IPS-18c (cell line): ENCODE measurements around the gene WARS2.
"Not testable (repeated sequence)": the region's sequence is repeated elsewhere in the genome, so short reads cannot be mapped to it uniquely, and the experiment has no call there.

Source experiments
- H3K4me3 ChIP-seq: 2 replicates; pipeline ENCODE4 v1.7.0; 2013; ENCODE audit warnings: low read depth, mild to moderate bottlenecking, low read length, moderate library complexity; ENCODE audit not compliant: insufficient read depth
- H3K9me3 ChIP-seq: one replicate; pipeline ENCODE4 v1.6.1; 2013; ENCODE audit warnings: mild to moderate bottlenecking, low read length, moderate library complexity; ENCODE audit not compliant: control insufficient read depth, insufficient read depth

Gene WARS2

GRCh38 chr1:119146466-119146865 is 6.0 kb upstream of the WARS2 start:
- Histone ChIP-seq H3K9me3 (no peaks in the 10 kb centered on the region), H3K4me3 (no peak overlapping the region)

- Histone ChIP-seq H3K9me3 (no peaks in the 10 kb centered on the region), H3K4me3 (no peak overlapping the region)
Measured at GRCh38 chr1:119144813-119145212, 4.4 kb upstream of the WARS2 start.

GRCh38 chr1:119143706-119144105 is 3.3 kb upstream of the WARS2 start:
- no peaks in the 10 kb centered on the region for H3K9me3 ChIP-seq

GRCh38 chr1:119141660-119142059 is 1.2 kb upstream of the WARS2 start:
- Histone ChIP-seq H3K4me3 (no peak overlapping the region), H3K9me3 (no peaks in the 10 kb centered on the region)

More at GRCh38 chr1:119143706-119144105, 3.3 kb upstream of the WARS2 start:
- no peak overlapping the region for H3K4me3 ChIP-seq

GRCh38 chr1:119141020-119141424 is 569 bp upstream of the WARS2 start:
- no peaks in the 10 kb centered on the region for H3K9me3 ChIP-seq

GRCh38 chr1:119139857-119140176 is 636 bp downstream of the WARS2 start:
- no peaks in the 10 kb centered on the region for H3K9me3 ChIP-seq

More at GRCh38 chr1:119141020-119141424, 569 bp upstream of the WARS2 start:
- peak overlapping the region; percentile 82 for H3K4me3 ChIP-seq

GRCh38 chr1:119139403-119139802 is 1.1 kb downstream of the WARS2 start:
- Histone ChIP-seq H3K9me3 (no peaks in the 10 kb centered on the region), H3K4me3 (peak overlapping the region; percentile 82)

More at GRCh38 chr1:119139857-119140176, 636 bp downstream of the WARS2 start:
- H3K4me3 ChIP-seq = peak overlapping the region; percentile 82

- Histone ChIP-seq H3K4me3 (no peak overlapping the region), H3K9me3 (no peaks in the 10 kb centered on the region)
Measured at GRCh38 chr1:119136401-119136800, 4.1 kb downstream of the WARS2 start.

GRCh38 chr1:119133987-119134386 is 6.5 kb downstream of the WARS2 start:
- Histone ChIP-seq H3K9me3 (no peaks in the 10 kb centered on the region), H3K4me3 (no peak overlapping the region)

GRCh38 chr1:119132179-119132578 is 8.3 kb downstream of the WARS2 start:
- Histone ChIP-seq H3K9me3 (no peaks in the 10 kb centered on the region), H3K4me3 (no peak overlapping the region)

GRCh38 chr1:119125874-119126273 is 14.6 kb downstream of the WARS2 start:
- no peak overlapping the region for H3K4me3 ChIP-seq
- H3K9me3 ChIP-seq = no peaks in the 10 kb centered on the region

- Histone ChIP-seq H3K9me3 (no peaks in the 10 kb centered on the region), H3K4me3 (no peak overlapping the region)
Measured at GRCh38 chr1:119124764-119125163, 15.7 kb downstream of the WARS2 start.

- H3K9me3 ChIP-seq, H3K4me3 ChIP-seq: not testable (repeated sequence)
Measured at GRCh38 chr1:119121872-119122271, 18.6 kb downstream of the WARS2 start.

- no peaks in the 10 kb centered on the region for H3K9me3 ChIP-seq
- no peak overlapping the region for H3K4me3 ChIP-seq
Measured at GRCh38 chr1:119116725-119117124, 23.7 kb downstream of the WARS2 start.

- Histone ChIP-seq H3K9me3 (no peaks in the 10 kb centered on the region), H3K4me3 (no peak overlapping the region)
Measured at GRCh38 chr1:119115736-119116135, 24.7 kb downstream of the WARS2 start.

GRCh38 chr1:119115311-119115710 is 25.1 kb downstream of the WARS2 start:
- Histone ChIP-seq H3K4me3 (no peak overlapping the region), H3K9me3 (no peaks in the 10 kb centered on the region)

- H3K9me3 ChIP-seq = no peaks in the 10 kb centered on the region
- H3K4me3 ChIP-seq = no peak overlapping the region
Measured at GRCh38 chr1:119114786-119115185, 25.7 kb downstream of the WARS2 start.

- Histone ChIP-seq H3K9me3 (no peaks in the 10 kb centered on the region), H3K4me3 (no peak overlapping the region)
Measured at GRCh38 chr1:119112791-119113190, 27.7 kb downstream of the WARS2 start.

- Histone ChIP-seq H3K4me3 (no peak overlapping the region), H3K9me3 (no peaks in the 10 kb centered on the region)
Measured at GRCh38 chr1:119112244-119112643, 28.2 kb downstream of the WARS2 start.
